GM10266 (cell line): ENCODE measurements around the gene SPRING1.

Source experiments
- DNase-seq: peaks from one replicate; pipeline ENCODE4 v3.0.0; 2012; ENCODE audit errors: extremely low spot score
- CTCF ChIP-seq: IDR thresholded peaks from 2 replicates; pipeline ENCODE4 v1.5.1; 2012; ENCODE audit warnings: mild to moderate bottlenecking, low read depth; ENCODE audit not compliant: control insufficient read depth, insufficient read depth; ENCODE audit errors: missing control alignments

Gene SPRING1

GRCh38 chr12:116774020-116774419 lies 36.2 kb upstream of the SPRING1 start:
- TF ChIP-seq CTCF, result no peak

GRCh38 chr12:116773276-116773731 lies 35.4 kb upstream of the SPRING1 start:
- TF ChIP-seq CTCF, result no peak
- DNase-seq, result no peak

More at GRCh38 chr12:116774020-116774419, 36.2 kb upstream of the SPRING1 start:
- no peak for DNase-seq

GRCh38 chr12:116771651-116772050 lies 33.8 kb upstream of the SPRING1 start:
- DNase-seq, result no peak
- no peak for TF ChIP-seq CTCF

GRCh38 chr12:116766746-116767145 lies 28.9 kb upstream of the SPRING1 start:
- no peak for TF ChIP-seq CTCF
- no peak for DNase-seq

- no peak for TF ChIP-seq CTCF
- no peak for DNase-seq
Measured at GRCh38 chr12:116766285-116766684, 28.4 kb upstream of the SPRING1 start.

GRCh38 chr12:116765271-116765670 lies 27.4 kb upstream of the SPRING1 start:
- no peak for DNase-seq
- TF ChIP-seq CTCF, result no peak

- no peak for TF ChIP-seq CTCF
- DNase-seq, result no peak
Measured at GRCh38 chr12:116761499-116761898, 23.6 kb upstream of the SPRING1 start.
